Endodermal cell (in vitro differentiated cells): ENCODE data around the gene ATE1. TPM values are rescaled to one million over a fixed set of nuclear protein-coding genes. Genes with fewer than 3 reads are reported as not detected.

Experiments
- DNase-seq: peaks from one replicate; pipeline ENCODE4 v3.0.0-alpha.2; 2017
- H3K27ac ChIP-seq: 2 replicates; pipeline ENCODE4 v1.5.1; 2013; ENCODE audit warnings: mild to moderate bottlenecking, low read depth, low read length, moderate library complexity
- H3K27me3 ChIP-seq: 2 replicates; pipeline ENCODE4 v1.6.1; 2013; ENCODE audit warnings: mild to moderate bottlenecking, low read length, moderate library complexity; ENCODE audit not compliant: insufficient read depth, control insufficient read depth, poor library complexity, severe bottlenecking
- H3K36me3 ChIP-seq: 2 replicates; pipeline ENCODE4 v1.7.0; 2013; ENCODE audit warnings: mild to moderate bottlenecking, low read length, moderate library complexity; ENCODE audit not compliant: control insufficient read depth, insufficient read depth
- H3K4me1 ChIP-seq: one replicate; pipeline ENCODE4 v1.7.0; 2013; ENCODE audit warnings: low read length; ENCODE audit not compliant: control insufficient read depth, insufficient read depth
- H3K4me3 ChIP-seq: 2 replicates; pipeline ENCODE4 v1.5.1; 2013; ENCODE audit warnings: mild to moderate bottlenecking, low read length, moderate library complexity
- H3K9ac ChIP-seq: 2 replicates; pipeline ENCODE4 v1.6.1; 2013; ENCODE audit warnings: mild to moderate bottlenecking, low read length, moderate library complexity; ENCODE audit not compliant: poor library complexity, severe bottlenecking; ENCODE audit errors: extremely low read depth
- H3K9me3 ChIP-seq: 2 replicates; pipeline ENCODE4 v1.6.1; 2013; ENCODE audit warnings: mild to moderate bottlenecking, low read length, moderate library complexity; ENCODE audit not compliant: control insufficient read depth
- H3K27ac Mint-ChIP-seq: 2 replicates; pipeline ENCODE4 v1.8.0; 2020; ENCODE audit warnings: mixed read lengths
- H3K27me3 Mint-ChIP-seq: 2 replicates; pipeline ENCODE4 v1.8.0; 2021; ENCODE audit warnings: mild to moderate bottlenecking, mixed read lengths; ENCODE audit not compliant: insufficient read depth
- H3K36me3 Mint-ChIP-seq: 2 replicates; pipeline ENCODE4 v1.8.0; 2020; ENCODE audit warnings: low read depth, mixed read lengths
- H3K4me1 Mint-ChIP-seq: 2 replicates; pipeline ENCODE4 v1.8.0; 2020; ENCODE audit warnings: mixed read lengths
- H3K4me3 Mint-ChIP-seq: 2 replicates; pipeline ENCODE4 v1.8.0; 2020; ENCODE audit warnings: mild to moderate bottlenecking, moderate library complexity, mixed read lengths
- H3K9me3 Mint-ChIP-seq: 2 replicates; pipeline ENCODE4 v1.8.0; 2020; ENCODE audit warnings: mild to moderate bottlenecking, mixed read lengths
- WGBS, 2 experiments: methylation state at CpG; one replicate each; pipeline versions ENCODE4 v1.1.5 to v1.1.7; 2013; ENCODE audit warnings: missing lambda C conversion rate in 2 of 2, mixed read lengths in 1 of 2; ENCODE audit not compliant: insufficient coverage in 1 of 2, insufficient read length in 1 of 2; 5-methylcytosine and 5-hydroxymethylcytosine counted together
- total RNA-seq, 2 donors: library from RNA; stranded (reverse); fragmentation: NEBNext Ultra II Directional in 1 of 2; extraction: Animal tissue kit (Norgen Biotek cat#: 25700) in 1 of 2; gene quantifications; 2 replicates in 1 of 2; 3 replicates in 1 of 2; pipeline ENCODE4 v1.2.1, GENCODE V29; 2021
- TF ChIP-seq, protein P1 (sequence below): fragments of 200-600 bp; sonication (generic); conservative IDR thresholded peaks from 2 replicates; pipeline ENCODE4 v1.5.0; 2021; ENCODE audit warnings: antibody characterized with exemption, mild to moderate bottlenecking

ATE1 gene
- total RNA-seq, 2 donors from 2014 or later = 31.2 to 32.2 TPM

DNA sequence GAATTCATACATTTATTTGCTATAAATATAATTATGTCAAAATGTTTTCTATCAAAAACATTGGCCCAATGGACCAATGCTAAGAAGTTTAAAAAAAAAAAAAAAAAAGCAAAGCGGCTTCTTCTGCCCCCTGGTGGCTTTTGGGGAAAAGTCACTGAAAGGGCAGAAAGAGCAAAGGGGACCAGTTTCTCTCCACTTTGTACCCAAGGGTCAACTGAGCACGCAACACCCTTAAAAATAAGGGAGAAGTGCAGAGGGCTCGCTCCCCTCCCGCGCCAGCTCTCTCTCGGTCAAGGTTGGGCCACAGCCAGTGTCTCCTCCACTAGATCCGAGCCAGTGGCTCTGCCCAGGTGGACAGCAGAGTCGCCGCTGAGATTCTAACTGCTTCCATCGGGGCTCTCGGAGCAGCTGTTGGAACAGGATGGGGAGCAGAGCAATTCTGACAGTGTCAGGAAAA is 193.2 kb downstream of the ATE1 start:
- Mint-ChIP-seq H3K27ac (no peak overlapping the region), H3K27me3 (peaks cover 2% of the 10 kb centered on the region), H3K36me3 (no peaks in the 10 kb centered on the region), H3K9me3 (no peaks in the 10 kb centered on the region), H3K4me1 (peaks cover 18% of the 10 kb centered on the region), H3K4me3 (no peak overlapping the region)
- TF ChIP-seq, protein P1, sequence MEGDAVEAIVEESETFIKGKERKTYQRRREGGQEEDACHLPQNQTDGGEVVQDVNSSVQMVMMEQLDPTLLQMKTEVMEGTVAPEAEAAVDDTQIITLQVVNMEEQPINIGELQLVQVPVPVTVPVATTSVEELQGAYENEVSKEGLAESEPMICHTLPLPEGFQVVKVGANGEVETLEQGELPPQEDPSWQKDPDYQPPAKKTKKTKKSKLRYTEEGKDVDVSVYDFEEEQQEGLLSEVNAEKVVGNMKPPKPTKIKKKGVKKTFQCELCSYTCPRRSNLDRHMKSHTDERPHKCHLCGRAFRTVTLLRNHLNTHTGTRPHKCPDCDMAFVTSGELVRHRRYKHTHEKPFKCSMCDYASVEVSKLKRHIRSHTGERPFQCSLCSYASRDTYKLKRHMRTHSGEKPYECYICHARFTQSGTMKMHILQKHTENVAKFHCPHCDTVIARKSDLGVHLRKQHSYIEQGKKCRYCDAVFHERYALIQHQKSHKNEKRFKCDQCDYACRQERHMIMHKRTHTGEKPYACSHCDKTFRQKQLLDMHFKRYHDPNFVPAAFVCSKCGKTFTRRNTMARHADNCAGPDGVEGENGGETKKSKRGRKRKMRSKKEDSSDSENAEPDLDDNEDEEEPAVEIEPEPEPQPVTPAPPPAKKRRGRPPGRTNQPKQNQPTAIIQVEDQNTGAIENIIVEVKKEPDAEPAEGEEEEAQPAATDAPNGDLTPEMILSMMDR = peak; percentile 89
- H3K9ac ChIP-seq = no peak overlapping the region
- WGBS, 2 experiments = 47 to 84% methylated on average over 6 to 11 of the region's 11 CpGs
- H3K27ac ChIP-seq = no peak overlapping the region
- no peak overlapping the region for H3K4me3 ChIP-seq
- H3K27me3 ChIP-seq = no peaks in the 10 kb centered on the region
- peak; percentile 76 for DNase-seq
- no peaks in the 10 kb centered on the region for H3K36me3 ChIP-seq
- peaks cover 4% of the 10 kb centered on the region for H3K4me1 ChIP-seq
- no peaks in the 10 kb centered on the region for H3K9me3 ChIP-seq

DNA sequence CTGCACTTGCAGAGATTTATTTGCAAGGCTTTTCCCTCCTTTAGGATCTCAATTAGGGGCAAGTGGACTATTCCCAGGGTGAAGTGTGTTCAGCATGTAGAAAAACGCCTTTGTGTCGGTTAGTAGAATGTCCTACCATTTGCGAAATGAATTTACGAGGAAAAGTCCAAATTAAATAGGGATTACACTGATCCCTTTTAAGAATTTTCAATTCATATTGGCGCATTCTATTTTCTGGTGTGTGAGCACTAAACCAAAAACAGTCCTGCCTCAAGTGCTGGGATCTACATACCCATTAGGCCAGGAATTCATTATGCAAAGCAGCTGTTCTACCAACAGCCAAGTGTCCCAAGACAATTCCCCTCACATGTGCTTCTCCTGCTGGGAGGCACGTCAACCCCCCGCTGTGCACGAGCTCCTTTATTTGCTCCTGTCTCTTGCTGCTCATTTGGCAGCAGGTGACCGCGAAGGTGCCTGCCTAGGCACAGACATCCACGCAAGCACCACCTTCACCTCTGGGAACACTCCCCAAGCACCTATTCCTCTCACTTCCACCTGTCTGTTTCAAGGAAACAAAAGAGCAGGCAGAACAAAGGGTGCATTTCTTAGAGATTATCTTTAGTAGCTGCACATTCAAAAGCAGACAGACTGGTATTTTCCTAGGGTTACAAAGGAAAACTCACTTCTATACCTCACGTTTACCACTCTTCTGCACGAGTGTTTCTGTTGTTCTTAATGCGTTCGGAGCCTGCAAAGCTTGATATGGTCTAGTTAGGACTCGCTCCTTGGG is 195.0 kb downstream of the ATE1 start:
- Histone ChIP-seq H3K4me3 (no peak overlapping the region), H3K36me3 (no peaks in the 10 kb centered on the region), H3K27me3 (no peaks in the 10 kb centered on the region), H3K4me1 (peaks cover 4% of the 10 kb centered on the region), H3K27ac (no peak overlapping the region), H3K9ac (no peak overlapping the region), H3K9me3 (no peaks in the 10 kb centered on the region)
- Mint-ChIP-seq H3K27ac (no peak overlapping the region), H3K9me3 (no peaks in the 10 kb centered on the region), H3K36me3 (no peaks in the 10 kb centered on the region), H3K4me1 (peaks cover 18% of the 10 kb centered on the region), H3K27me3 (peaks cover 2% of the 10 kb centered on the region), H3K4me3 (peak overlapping the region; percentile 19)
- 62 to 89% methylated on average over 9 to 16 of the region's 16 CpGs for WGBS, 2 experiments
- DNase-seq = peak; percentile 93
- TF ChIP-seq, protein P1 = no peak

DNA sequence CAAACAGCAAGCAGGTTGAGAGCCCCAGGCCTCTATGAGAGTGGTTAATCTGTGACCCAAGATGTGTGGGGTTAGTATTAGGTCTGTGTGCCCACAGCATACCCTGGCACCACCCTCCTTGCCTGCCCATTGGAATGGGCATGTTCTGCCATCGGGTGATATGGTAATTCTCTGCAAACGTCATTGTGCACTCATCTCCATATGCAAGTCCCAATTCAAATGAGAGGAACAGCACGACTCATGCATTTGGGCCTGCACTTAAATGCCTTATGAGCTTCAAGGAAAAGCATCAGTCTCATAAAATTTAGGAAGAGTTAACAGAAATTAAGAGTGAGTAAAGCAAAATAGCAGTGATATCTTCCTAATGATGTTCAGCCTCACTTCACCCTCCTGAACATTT is 195.7 kb downstream of the ATE1 start:
- no peak for DNase-seq
- Mint-ChIP-seq H3K27me3 (peaks cover 2% of the 10 kb centered on the region), H3K4me1 (peaks cover 18% of the 10 kb centered on the region), H3K4me3 (no peak overlapping the region), H3K27ac (no peak overlapping the region), H3K9me3 (no peaks in the 10 kb centered on the region), H3K36me3 (no peaks in the 10 kb centered on the region)
- WGBS, 2 experiments = 73 to 81% methylated on average over 3 of the region's 3 CpGs
- Histone ChIP-seq H3K27me3 (no peaks in the 10 kb centered on the region), H3K4me1 (peaks cover 4% of the 10 kb centered on the region), H3K9me3 (no peaks in the 10 kb centered on the region), H3K36me3 (no peaks in the 10 kb centered on the region), H3K4me3 (no peak overlapping the region), H3K9ac (no peak overlapping the region), H3K27ac (no peak overlapping the region)
- TF ChIP-seq, protein P1 = no peak
